CD4-positive, alpha-beta T cell (primary cell): ENCODE measurements around the gene SECISBP2. TPM values are rescaled to one million over a fixed set of nuclear protein-coding genes. Genes with fewer than 3 reads are reported as not detected.
"Not testable (repeated sequence)": the region's sequence is repeated elsewhere in the genome, so short reads cannot be mapped to it uniquely, and the experiment has no call there.

Source experiments
- ATAC-seq: fragments of 200-7000 bp; cut with Tn5 transposase; one replicate; pipeline ENCODE4 v1.10.0; 2022; ENCODE audit warnings: mild to moderate bottlenecking; ENCODE audit not compliant: poor library complexity
- CTCF ChIA-PET: fragments of 350-600 bp; sonication (Branson Sonifier 250); formaldehyde crosslinking; loops from one replicate; lab custom pipeline; 2021; ENCODE audit warnings: antibody characterized with exemption, inconsistent platforms; lab: Charles Lee
- POLR2A ChIA-PET: fragments of 350-600 bp; sonication (Branson Sonifier 250); formaldehyde crosslinking; loops from one replicate; lab custom pipeline; 2021; ENCODE audit warnings: antibody characterized with exemption, inconsistent platforms; lab: Charles Lee
- DNase-seq, 14 experiments: peaks; one replicate each; pipeline ENCODE4 v3.0.0-alpha.2; 2013 to 2020; ENCODE audit warnings: mixed read lengths in 2 of 14
- H3K27ac ChIP-seq, 2 donors: one replicate each; pipeline versions ENCODE4 v1.5.1 to v1.7.0; 2013; ENCODE audit warnings: low read length in 2 of 2, low read depth in 1 of 2, mild to moderate bottlenecking in 1 of 2
- H3K27me3 ChIP-seq, 2 experiments: 1 replicate in 1 of 2; 2 replicates in 1 of 2; pipeline versions ENCODE4 v1.6.1 to v1.7.0; 2013; ENCODE audit warnings: low read length in 2 of 2, control low read depth in 1 of 2, mild to moderate bottlenecking in 1 of 2, moderate library complexity in 1 of 2; ENCODE audit not compliant: insufficient read depth in 2 of 2, control insufficient read depth in 1 of 2
- H3K36me3 ChIP-seq: one replicate; pipeline ENCODE4 v1.6.1; 2013; ENCODE audit warnings: low read length, control low read depth; ENCODE audit not compliant: insufficient read depth
- H3K4me1 ChIP-seq: one replicate; pipeline ENCODE4 v1.6.1; 2013; ENCODE audit warnings: low read length, control low read depth; ENCODE audit not compliant: insufficient read depth
- H3K4me3 ChIP-seq: one replicate; pipeline ENCODE4 v1.5.1; 2013; ENCODE audit warnings: mild to moderate bottlenecking, low read length, moderate library complexity
- H3K9me3 ChIP-seq, 2 experiments: 1 replicate in 1 of 2; 2 replicates in 1 of 2; pipeline versions ENCODE4 v1.6.1 to v1.7.0; 2013; ENCODE audit warnings: low read length in 2 of 2, mild to moderate bottlenecking in 2 of 2, control low read depth in 1 of 2, moderate library complexity in 1 of 2; ENCODE audit not compliant: control insufficient read depth in 1 of 2, insufficient read depth in 1 of 2
- H3K27ac Mint-ChIP-seq: one replicate; pipeline ENCODE4 v1.8.0; 2020; ENCODE audit warnings: mixed read lengths
- H3K27me3 Mint-ChIP-seq: one replicate; pipeline ENCODE4 v1.8.0; 2021; ENCODE audit warnings: mixed read lengths
- H3K36me3 Mint-ChIP-seq: one replicate; pipeline ENCODE4 v1.8.0; 2021; ENCODE audit warnings: low read depth, mixed read lengths
- H3K4me1 Mint-ChIP-seq: one replicate; pipeline ENCODE4 v1.8.0; 2021; ENCODE audit warnings: low read depth, mixed read lengths
- H3K4me3 Mint-ChIP-seq: one replicate; pipeline ENCODE4 v1.8.0; 2020; ENCODE audit warnings: mild to moderate bottlenecking, mixed read lengths
- H3K9me3 Mint-ChIP-seq: one replicate; pipeline ENCODE4 v1.8.0; 2020; ENCODE audit warnings: mixed read lengths
- CTCF ChIP-seq: fragments of 200-600 bp; IDR thresholded peaks from one replicate; pipeline ENCODE4 v1.8.0; 2022; ENCODE audit warnings: antibody characterized with exemption, mild to moderate bottlenecking
- intact Hi-C, 2 experiments: fragments of 100-400 bp; cut with DNase I in 1 of 2; cut with micrococcal nuclease in 1 of 2; formaldehyde crosslinking; loops; one replicate each; pipeline versions ENCODE4 v1.15.1 to v1.9.0; 2023 to 2025; cut with DNase I, micrococcal nuclease
- total RNA-seq, 174 experiments: library from RNA in 2 of 174; stranded (reverse) in 2 of 174; gene quantifications; one replicate each; pipeline ENCODE4 v1.2.3 and lab custom pipeline; 2021 to 2026

SECISBP2 gene
- total RNA-seq, 2 experiments from 2014 or later = 109 to 112 TPM

GRCh38 chr9:89295400-89295799 lies 22.9 kb upstream of the SECISBP2 start:
- no peak for TF ChIP-seq CTCF
- DNase-seq (no peak), ATAC-seq (no peak)
- H3K9me3 Mint-ChIP-seq = no peaks in the 10 kb centered on the region
- H3K4me3 ChIP-seq = no peak overlapping the region
- H3K36me3 ChIP-seq = no peaks in the 10 kb centered on the region
- no peaks in the 10 kb centered on the region for H3K27me3 ChIP-seq
- H3K27ac Mint-ChIP-seq = no peak overlapping the region
- H3K36me3 Mint-ChIP-seq = no peaks in the 10 kb centered on the region
- CTCF ChIA-PET = no interaction called here
- no peak overlapping the region for H3K27ac ChIP-seq
- peaks cover 0 to 3% of the 10 kb centered on the region in 2 experiments for H3K9me3 ChIP-seq
- H3K4me1 ChIP-seq = no peaks in the 10 kb centered on the region
- H3K27me3 Mint-ChIP-seq = peaks cover 6% of the 10 kb centered on the region
- intact Hi-C loops = no loop called here
- no peaks in the 10 kb centered on the region for H3K4me1 Mint-ChIP-seq
- POLR2A ChIA-PET = no interaction called here
- H3K4me3 Mint-ChIP-seq = no peak overlapping the region

- POLR2A ChIA-PET, CTCF ChIA-PET, H3K36me3 Mint-ChIP-seq, H3K27ac Mint-ChIP-seq, intact Hi-C loops, ATAC-seq, H3K27me3 Mint-ChIP-seq, H3K4me3 Mint-ChIP-seq, H3K4me1 Mint-ChIP-seq, H3K36me3 ChIP-seq, H3K27me3 ChIP-seq, DNase-seq, H3K4me3 ChIP-seq, H3K9me3 ChIP-seq, H3K4me1 ChIP-seq, H3K27ac ChIP-seq, H3K9me3 Mint-ChIP-seq: not testable (repeated sequence)
Measured at GRCh38 chr9:89301996-89302395, 16.3 kb upstream of the SECISBP2 start.

- no peaks in the 10 kb centered on the region for H3K36me3 Mint-ChIP-seq
- H3K27me3 Mint-ChIP-seq = no peaks in the 10 kb centered on the region
- no peaks in the 10 kb centered on the region for H3K9me3 Mint-ChIP-seq
- no peak overlapping the region for H3K27ac ChIP-seq
- intact Hi-C loops = no loop called here
- peaks cover 1% of the 10 kb centered on the region for H3K4me1 ChIP-seq
- ChIA-PET POLR2A (no interaction called here), CTCF (no interaction called here)
- H3K27ac Mint-ChIP-seq = no peak overlapping the region
- H3K9me3 ChIP-seq = no peaks in the 10 kb centered on the region
- H3K36me3 ChIP-seq = no peaks in the 10 kb centered on the region
- no peaks in the 10 kb centered on the region for H3K27me3 ChIP-seq
- DNase-seq = no peak
- H3K4me3 Mint-ChIP-seq = no peak overlapping the region
- H3K4me1 Mint-ChIP-seq = no peaks in the 10 kb centered on the region
- no peak overlapping the region for H3K4me3 ChIP-seq
- no peak for ATAC-seq
- TF ChIP-seq CTCF = no peak
Measured at GRCh38 chr9:89304020-89304833, 14.1 kb upstream of the SECISBP2 start.

- H3K27ac Mint-ChIP-seq = no peak overlapping the region
- H3K27me3 Mint-ChIP-seq = no peaks in the 10 kb centered on the region
- H3K36me3 Mint-ChIP-seq = no peaks in the 10 kb centered on the region
- intact Hi-C loops = no loop called here
- H3K4me3 Mint-ChIP-seq = no peak overlapping the region
- no peaks in the 10 kb centered on the region for H3K4me1 Mint-ChIP-seq
- H3K4me3 ChIP-seq = no peak overlapping the region
- no peaks in the 10 kb centered on the region for H3K36me3 ChIP-seq
- no peaks in the 10 kb centered on the region for H3K9me3 Mint-ChIP-seq
- H3K9me3 ChIP-seq = no peaks in the 10 kb centered on the region
- TF ChIP-seq CTCF = no peak
- no peaks in the 10 kb centered on the region for H3K27me3 ChIP-seq
- ChIA-PET CTCF (no interaction called here), POLR2A (no interaction called here)
- DNase-seq (no peak), ATAC-seq (no peak)
- H3K4me1 ChIP-seq = peaks cover 7% of the 10 kb centered on the region
- H3K27ac ChIP-seq = no peak overlapping the region
Measured at GRCh38 chr9:89304834-89305188, 13.5 kb upstream of the SECISBP2 start.
